A549 treated with GW870086 at 1 μM for 4 hours (cell line): ENCODE data around the gene SURF2. TPM values are rescaled to one million over a fixed set of nuclear protein-coding genes. Genes with fewer than 3 reads are reported as not detected.

Experiments used
- total RNA-seq: library from RNA; stranded (reverse); fragments of 200-300 nt; extraction: Qiagen RNA extraction; gene quantifications from 5 replicates; pipeline ENCODE4 v1.2.3, GENCODE V29; 2022; ENCODE audit warnings: low read depth

SURF2 gene
- total RNA-seq, result 36.7 to 54.8 TPM (median 45.8 TPM) in 5 replicates

DNA sequence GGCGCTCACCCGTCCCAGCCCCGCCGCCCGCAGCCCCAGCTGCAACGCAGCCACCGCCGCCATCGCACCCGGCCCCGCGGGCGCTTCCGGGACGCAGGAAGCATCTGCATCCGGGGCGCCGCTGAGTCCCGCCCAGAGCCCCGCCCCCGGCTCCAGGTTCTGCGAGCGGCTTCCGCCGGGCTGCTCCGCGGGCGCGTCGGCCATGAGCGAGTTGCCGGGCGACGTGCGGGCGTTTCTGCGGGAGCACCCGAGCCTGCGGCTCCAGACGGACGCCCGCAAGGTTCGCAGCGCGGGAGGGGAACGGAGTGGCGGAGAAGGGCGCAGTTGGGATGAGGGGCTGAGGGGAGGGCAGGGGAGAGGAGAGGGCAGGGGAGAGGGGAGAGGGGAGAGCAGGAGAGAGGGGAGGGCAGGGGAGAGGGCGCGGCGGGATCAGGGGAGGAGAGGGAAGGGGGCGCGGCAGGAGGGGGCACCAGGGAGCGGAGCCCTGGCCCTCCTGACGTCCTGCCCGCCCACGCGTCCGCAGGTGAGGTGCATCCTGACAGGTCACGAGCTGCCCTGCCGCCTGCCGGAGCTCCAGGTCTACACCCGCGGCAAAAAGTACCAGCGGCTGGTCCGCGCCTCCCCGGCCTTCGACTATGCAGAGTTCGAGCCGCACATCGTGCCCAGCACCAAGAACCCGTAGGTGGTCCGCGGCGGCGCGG, at the start of gene SURF2, which contains the start of gene SURF1:
Gene SURF2 (plus strand): TSS at position 160 of the 701 bp plus-strand sequence. CDS start 43 bp downstream, at position 203.
Gene SURF1 (minus strand): TSS at position 97 of the 701 bp plus-strand sequence. CDS start 34 bp downstream, at position 63.

DNA sequence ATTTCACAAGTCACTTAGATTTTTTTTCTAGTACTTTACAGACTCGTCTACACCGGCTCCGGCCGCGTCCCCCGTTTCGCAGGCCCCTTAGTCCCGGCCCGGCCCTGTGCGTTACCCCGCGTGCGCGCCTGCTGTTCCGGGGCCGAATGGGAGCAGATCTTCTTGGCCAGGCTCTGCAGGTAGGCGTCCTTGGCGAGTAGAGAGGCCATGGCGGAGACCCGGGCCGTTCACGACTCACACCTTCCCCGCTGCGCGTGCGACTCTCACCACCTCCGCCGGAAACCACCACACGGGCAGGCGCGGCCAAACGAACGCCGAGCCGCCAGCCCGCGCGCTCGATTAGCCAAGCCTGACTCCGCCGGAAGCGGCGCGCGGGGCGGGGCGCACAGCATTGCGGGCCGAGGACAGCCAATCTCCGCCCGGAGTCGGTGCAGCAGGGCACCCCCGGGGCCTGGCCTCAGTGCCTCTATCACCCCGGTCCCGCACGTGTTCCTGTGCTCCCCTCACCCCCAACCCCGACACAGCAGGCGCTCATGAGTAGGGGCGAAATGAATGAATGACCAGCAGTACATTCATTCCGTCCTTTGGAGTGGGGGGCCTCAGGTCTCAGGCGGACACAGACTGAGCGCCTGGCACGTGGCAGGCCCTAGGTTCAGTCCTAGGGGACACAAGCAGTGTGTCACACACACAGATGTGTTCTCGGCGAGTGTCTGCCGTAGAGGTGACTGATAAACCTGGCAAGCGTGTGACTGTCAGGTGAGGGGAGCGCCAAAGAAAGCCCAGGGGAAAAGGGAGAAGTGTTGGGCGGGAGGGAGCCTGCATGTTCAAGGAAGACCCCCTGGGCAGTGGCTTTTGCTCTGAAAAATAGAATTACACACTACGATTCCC, 20.2 kb upstream of the SURF2 start, which contains the start of gene SURF6:
Gene SURF6 (minus strand): TSS at position 265 of the 888 bp plus-strand sequence. CDS start 56 bp downstream, at position 209.

DNA sequence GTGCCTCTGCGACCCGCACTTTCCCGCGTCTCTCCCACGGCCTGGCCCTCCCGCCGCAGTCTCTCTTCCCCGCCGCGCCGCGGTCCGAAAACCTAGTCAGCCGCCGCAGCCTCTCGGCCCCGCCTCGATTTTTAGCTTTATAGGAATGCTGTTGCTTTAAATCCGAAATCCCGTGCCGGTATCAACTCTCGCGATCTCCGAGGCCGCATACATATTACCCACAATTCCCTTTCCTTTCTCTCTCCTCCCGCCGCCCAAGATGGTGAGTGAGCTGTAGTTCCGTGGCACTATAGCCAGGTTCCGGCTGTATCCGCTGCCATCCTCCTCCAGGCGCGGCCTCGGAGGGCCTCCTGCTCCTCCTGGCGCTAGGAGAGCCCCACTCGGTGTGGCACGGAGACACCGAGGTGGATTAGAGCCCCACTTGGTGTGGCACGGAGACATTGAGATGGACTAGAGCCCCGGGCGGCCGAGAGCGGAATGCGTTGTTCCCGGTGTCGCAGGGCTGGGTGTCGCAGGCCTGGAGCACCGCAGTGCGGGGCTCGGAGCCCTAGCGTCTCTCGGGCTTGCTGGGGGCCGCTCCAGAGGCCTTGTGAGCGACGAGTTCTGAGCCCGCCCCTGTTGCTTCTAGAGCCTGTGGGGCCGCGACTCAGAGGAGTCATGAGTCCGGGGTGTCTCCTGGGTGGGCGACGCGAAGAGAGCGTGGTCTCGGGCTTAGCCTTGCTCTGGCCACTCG, 8.2 kb upstream of the SURF2 start, which contains the start of the genes MED22 and RPL7A:
Gene MED22 (minus strand): TSS at position 147 of the 733 bp plus-strand sequence. CDS start 1,469 bp downstream, outside the sequence.
Gene RPL7A (plus strand): TSS at position 234 of the 733 bp plus-strand sequence. CDS start 26 bp downstream, at position 260.

DNA sequence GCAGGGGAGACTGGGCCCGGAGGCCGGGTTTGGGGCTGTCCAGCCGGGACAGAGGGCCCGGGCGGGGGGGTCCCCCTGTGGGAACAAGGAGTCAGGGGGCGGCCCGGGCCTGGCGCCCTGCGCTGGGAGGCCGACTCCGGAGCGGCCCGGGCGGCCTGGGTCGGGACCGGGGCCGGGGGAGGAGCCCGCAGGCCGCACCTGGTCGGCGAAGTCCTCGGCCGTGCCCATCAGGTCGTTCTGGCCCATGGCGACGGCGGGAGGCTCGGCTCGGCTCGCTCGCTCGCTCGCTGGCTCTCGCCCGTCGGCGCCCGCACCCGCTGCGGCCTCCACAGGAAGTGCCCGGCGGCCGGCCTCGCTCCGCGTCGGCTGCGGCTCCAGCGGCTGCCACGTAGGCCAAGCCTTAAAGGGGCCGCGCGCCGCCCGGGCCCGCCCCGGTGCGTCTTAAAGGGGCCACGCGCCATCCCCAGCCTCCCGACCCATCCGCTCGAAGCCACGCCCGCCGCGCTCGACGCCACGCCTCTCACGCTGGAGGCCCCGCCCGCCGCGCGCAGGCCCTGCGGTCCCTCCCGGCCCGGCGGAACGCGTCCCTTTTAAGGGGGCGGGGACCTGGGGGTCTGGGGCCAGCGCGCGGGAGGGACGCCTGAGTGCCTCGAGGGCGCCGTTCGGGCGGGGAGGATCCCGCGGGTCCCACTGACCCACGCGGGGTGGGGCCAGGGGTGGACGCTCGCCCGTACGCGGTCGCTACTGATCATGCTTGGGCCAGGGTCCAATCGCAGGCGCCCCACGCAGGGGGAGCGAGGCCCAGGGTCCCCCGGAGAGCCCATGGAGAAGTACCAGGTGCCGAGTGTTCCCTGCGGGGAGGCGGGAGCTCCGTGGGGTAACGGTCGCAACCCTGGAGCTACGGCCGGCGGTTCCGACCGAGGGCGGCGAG, 19.6 kb downstream of the SURF2 start, which contains the start of the genes STKLD1 and SURF4:
Gene STKLD1 (plus strand): TSS at position 643 of the 931 bp plus-strand sequence. CDS start 108 bp downstream, at position 751.
Gene SURF4 (minus strand): TSS at position 337 of the 931 bp plus-strand sequence. CDS start 91 bp downstream, at position 246.

Other genes with a start within 250 kb of the SURF2 start
- 22.0 to 27.2 TPM (median 25.6 TPM) in 5 replicates for gene RALGDS, start 235.3 kb upstream of the SURF2 start, total RNA-seq
- 1.7 to 2.8 TPM (median 2.4 TPM) in 5 replicates for gene GBGT1, start 192.6 kb upstream of the SURF2 start, total RNA-seq
- gene OBP2B, start 147.3 kb upstream of the SURF2 start, total RNA-seq, result not detected in 5 replicates
- gene ABO, start 81.3 kb upstream of the SURF2 start, total RNA-seq, result not detected in 5 replicates
- 19.9 to 29.3 TPM (median 24.0 TPM) in 5 replicates for gene SURF6, start 20.4 kb upstream of the SURF2 start, total RNA-seq
- gene MED22, start 8.4 kb upstream of the SURF2 start, total RNA-seq, result 21.0 to 32.2 TPM (median 30.2 TPM) in 5 replicates
- gene RPL7A, start 8.3 kb upstream of the SURF2 start, total RNA-seq, result 3,291 to 3,531 TPM (median 3,341 TPM) in 5 replicates
- gene SURF1, start 63 bp upstream of the SURF2 start, total RNA-seq, result 37.9 to 50.3 TPM (median 43.3 TPM) in 5 replicates
- 173 to 210 TPM (median 201 TPM) in 5 replicates for gene SURF4, start 19.5 kb downstream of the SURF2 start, total RNA-seq
- 0.53 to 1.2 TPM (median 0.68 TPM) in 5 replicates for gene STKLD1, start 19.8 kb downstream of the SURF2 start, total RNA-seq
- gene REXO4, start 61.5 kb downstream of the SURF2 start, total RNA-seq, result 29.9 to 37.9 TPM (median 32.5 TPM) in 5 replicates
- 0.37 to 1.1 TPM (median 0.52 TPM) in 5 replicates for gene ADAMTS13, start 65.8 kb downstream of the SURF2 start, total RNA-seq
- 3.0 to 4.5 TPM (median 4.3 TPM) in 5 replicates for gene CACFD1, start 103.4 kb downstream of the SURF2 start, total RNA-seq
- gene SLC2A6, start 122.5 kb downstream of the SURF2 start, total RNA-seq, result 13.5 to 21.5 TPM (median 19.5 TPM) in 5 replicates
- not detected in 5 replicates for gene MYMK, start 168.4 kb downstream of the SURF2 start, total RNA-seq
- gene ADAMTSL2, start 178.2 kb downstream of the SURF2 start, total RNA-seq, result 0.03 TPM in 1 of 5 replicates, not detected in the others